SJSA1 (cell line): Measurements from ENCODE around the gene PRMT1. TPM values are rescaled to one million over a fixed set of nuclear protein-coding genes. Genes with fewer than 3 reads are reported as not detected.
"Not testable (repeated sequence)": the region's sequence is repeated elsewhere in the genome, so short reads cannot be mapped to it uniquely, and the experiment has no call there.

Experiments used
- DNase-seq, 2 experiments: peaks; one replicate each; pipeline ENCODE4 v3.0.0-alpha.2; 2015 to 2020; ENCODE audit warnings: low spot score in 2 of 2, low read depth in 1 of 2
- H3K27ac ChIP-seq: fragments of 250-450 bp; sonication (Bioruptor Pico); 2 replicates; pipeline ENCODE4 v1.5.1; 2020; ENCODE audit warnings: mild to moderate bottlenecking, moderate library complexity
- H3K27me3 ChIP-seq: fragments of 250-450 bp; sonication (Bioruptor Pico); replicated peaks from 2 replicates; pipeline ENCODE4 v1.5.1; 2020; ENCODE audit warnings: mild to moderate bottlenecking, moderate library complexity
- H3K36me3 ChIP-seq: fragments of 250-450 bp; sonication (Bioruptor Pico); 2 replicates; pipeline ENCODE4 v1.5.1; 2020; ENCODE audit warnings: mild to moderate bottlenecking
- H3K4me1 ChIP-seq: fragments of 250-450 bp; sonication (Bioruptor Pico); replicated peaks from 2 replicates; pipeline ENCODE4 v1.6.1; 2021; ENCODE audit warnings: mild to moderate bottlenecking
- H3K4me3 ChIP-seq: fragments of 250-450 bp; sonication (Bioruptor Pico); 2 replicates; pipeline ENCODE4 v1.5.1; 2020; ENCODE audit warnings: mild to moderate bottlenecking
- H3K9me3 ChIP-seq: fragments of 250-450 bp; sonication (Bioruptor Pico); replicated peaks from 2 replicates; pipeline ENCODE4 v1.5.1; 2020; ENCODE audit warnings: mild to moderate bottlenecking
- total RNA-seq: library from RNA; depleted of rRNA; stranded (reverse); fragments of >200 nt; shearing (Covaris generic); gene quantifications from 2 replicates; pipeline ENCODE4 v1.2.3, GENCODE V29; 2014; rRNA removed

Gene PRMT1
- total RNA-seq, 1 experiment from 2014 or later: 421 TPM

GRCh38 chr19:49719420-49719819 lies 42.3 kb downstream of the PRMT1 start:
- not testable (repeated sequence) for H3K27me3 ChIP-seq, H3K36me3 ChIP-seq, H3K4me1 ChIP-seq, DNase-seq, H3K9me3 ChIP-seq, H3K4me3 ChIP-seq, H3K27ac ChIP-seq

- no peak for DNase-seq
- Histone ChIP-seq H3K27me3 (no peaks in the 10 kb centered on the region), H3K36me3 (no peaks in the 10 kb centered on the region), H3K4me3 (no peak overlapping the region), H3K9me3 (no peaks in the 10 kb centered on the region), H3K27ac (no peak overlapping the region), H3K4me1 (peaks cover 7% of the 10 kb centered on the region)
Observed at GRCh38 chr19:49727217-49728030, 50.4 kb downstream of the PRMT1 start.

GRCh38 chr19:49730166-49730565 lies 53.1 kb downstream of the PRMT1 start:
- H3K9me3 ChIP-seq: 0 out of 2 replicates have a peak, but pooled peaks cover 4% of the 10 kb centered on the region
- no peaks in the 10 kb centered on the region for H3K36me3 ChIP-seq
- no peak overlapping the region for H3K4me3 ChIP-seq
- no peak for DNase-seq
- no peaks in the 10 kb centered on the region for H3K27me3 ChIP-seq
- no peaks in the 10 kb centered on the region for H3K4me1 ChIP-seq
- H3K27ac ChIP-seq: no peak overlapping the region

Other genes with a start within 250 kb of the PRMT1 start
- gene SLC17A7, start 235.7 kb upstream of the PRMT1 start, total RNA-seq: not detected in 2 replicates
- gene PIH1D1, start 225.5 kb upstream of the PRMT1 start, total RNA-seq: 78.2 and 111 TPM in 2 replicates
- 37.5 and 52.9 TPM in 2 replicates for gene ALDH16A1, start 224.0 kb upstream of the PRMT1 start, total RNA-seq
- 0.95 TPM in 1 of 2 replicates, not detected in the other for gene FLT3LG, start 203.1 kb upstream of the PRMT1 start, total RNA-seq
- gene RPL13A, start 189.7 kb upstream of the PRMT1 start, total RNA-seq: 1,714 and 2,572 TPM in 2 replicates
- 2,318 and 2,803 TPM in 2 replicates for gene RPS11, start 180.8 kb upstream of the PRMT1 start, total RNA-seq
- 11.8 and 21.5 TPM in 2 replicates for gene FCGRT, start 164.6 kb upstream of the PRMT1 start, total RNA-seq
- 55.5 and 61.2 TPM in 2 replicates for gene RCN3, start 149.3 kb upstream of the PRMT1 start, total RNA-seq
- 129 and 140 TPM in 2 replicates for gene NOSIP, start 96.7 kb upstream of the PRMT1 start, total RNA-seq
- not detected in 2 replicates for gene PRRG2, start 96.0 kb upstream of the PRMT1 start, total RNA-seq
- gene PRR12, start 86.1 kb upstream of the PRMT1 start, total RNA-seq: 0.66 and 2.6 TPM in 2 replicates
- 8.1 and 30.6 TPM in 2 replicates for gene RRAS, start 37.1 kb upstream of the PRMT1 start, total RNA-seq
- 23.2 and 27.3 TPM in 2 replicates for gene SCAF1, start 35.1 kb upstream of the PRMT1 start, total RNA-seq
- gene IRF3, start 11.4 kb upstream of the PRMT1 start, total RNA-seq: 56.9 and 61.4 TPM in 2 replicates
- gene BCL2L12, start 11.3 kb upstream of the PRMT1 start, total RNA-seq: 9.5 and 16.2 TPM in 2 replicates
- 0.58 TPM in 1 of 2 replicates, not detected in the other for gene ADM5, start 12.3 kb downstream of the PRMT1 start, total RNA-seq
- gene CPT1C, start 13.8 kb downstream of the PRMT1 start, total RNA-seq: 0.05 TPM in 1 of 2 replicates, not detected in the other
- gene TSKS, start 86.0 kb downstream of the PRMT1 start, total RNA-seq: not detected in 2 replicates
- 87.8 and 103 TPM in 2 replicates for gene AP2A1, start 89.7 kb downstream of the PRMT1 start, total RNA-seq
- gene FUZ, start 136.0 kb downstream of the PRMT1 start, total RNA-seq: 3.4 and 10.0 TPM in 2 replicates
- gene MED25, start 141.0 kb downstream of the PRMT1 start, total RNA-seq: 13.2 and 14.6 TPM in 2 replicates
- gene PTOV1, start 173.9 kb downstream of the PRMT1 start, total RNA-seq: 65.8 and 98.0 TPM in 2 replicates
- gene PNKP, start 190.3 kb downstream of the PRMT1 start, total RNA-seq: 19.6 and 35.0 TPM in 2 replicates
- gene AKT1S1, start 200.1 kb downstream of the PRMT1 start, total RNA-seq: 2.5 and 8.8 TPM in 2 replicates
- 2.2 and 3.9 TPM in 2 replicates for gene TBC1D17, start 200.4 kb downstream of the PRMT1 start, total RNA-seq
- 0.18 TPM in 1 of 2 replicates, not detected in the other for gene IL4I1, start 219.6 kb downstream of the PRMT1 start, total RNA-seq